PC-3 (cell line): Measurements from ENCODE around the gene CFAP20DC. TPM values are rescaled to one million over a fixed set of nuclear protein-coding genes. Genes with fewer than 3 reads are reported as not detected.

Source experiments
- ATAC-seq: fragments of 200-7000 bp; cut with Tn5 transposase; 2 replicates; pipeline ENCODE4 v1.9.1; 2020; ENCODE audit warnings: mild to moderate bottlenecking, moderate library complexity
- BruUV-seq: library from RNA; stranded (reverse); fragments of 400-500 nt; replicated peaks from 2 replicates; lab custom pipeline; 2021; lab: Mats Ljungman, UMichigan
- CTCF ChIA-PET: fragments of 300-600 bp; sonication (Branson Sonifier 250); formaldehyde crosslinking; loops from one replicate; lab custom pipeline; 2022; ENCODE audit warnings: antibody characterized with exemption; lab: Charles Lee
- POLR2A ChIA-PET: fragments of 300-600 bp; sonication (Branson Sonifier 250); formaldehyde crosslinking; loops from one replicate; lab custom pipeline; 2022; ENCODE audit warnings: antibody characterized with exemption; ENCODE audit not compliant: unreplicated experiment; lab: Charles Lee
- DNase-seq: peaks from one replicate; pipeline ENCODE4 v3.0.0-alpha.2; 2015
- H2AFZ ChIP-seq: fragments of 300-600 bp; sonication (generic); 2 replicates; pipeline ENCODE4 v1.6.0; 2016; ENCODE audit warnings: antibody characterized with exemption, low read length
- H3F3A ChIP-seq: fragments of 300-600 bp; sonication (generic); one replicate; pipeline ENCODE4 v1.6.0; 2017; ENCODE audit warnings: antibody characterized with exemption, low read length, control low read depth, mild to moderate bottlenecking; ENCODE audit not compliant: unreplicated experiment
- H3K27ac ChIP-seq: fragments of 300-600 bp; sonication (generic); 2 replicates; pipeline ENCODE4 v1.5.1; 2016; ENCODE audit warnings: mild to moderate bottlenecking, low read length
- H3K27me3 ChIP-seq: fragments of 300-600 bp; sonication (generic); 2 replicates; pipeline ENCODE4 v1.6.1; 2016; ENCODE audit warnings: low read length, mixed read lengths
- H3K36me3 ChIP-seq: fragments of 300-600 bp; sonication (generic); 2 replicates; pipeline ENCODE4 v1.6.1; 2016; ENCODE audit warnings: low read depth, mixed run types, low read length, mixed read lengths
- H3K4me1 ChIP-seq: fragments of 300-600 bp; sonication (generic); 2 replicates; pipeline ENCODE4 v1.5.1; 2016; ENCODE audit warnings: low read length; ENCODE audit not compliant: insufficient read depth
- H3K4me2 ChIP-seq: fragments of 300-600 bp; sonication (generic); 2 replicates; pipeline ENCODE4 v1.6.0; 2016; ENCODE audit warnings: low read length
- H3K4me3 ChIP-seq: fragments of 300-600 bp; sonication (generic); 2 replicates; pipeline ENCODE4 v1.5.1; 2016; ENCODE audit warnings: mild to moderate bottlenecking, low read length, mixed read lengths
- H3K79me2 ChIP-seq: fragments of 300-600 bp; sonication (generic); 2 replicates; pipeline ENCODE4 v1.6.1; 2017; ENCODE audit warnings: low read length, mixed read lengths
- H3K9ac ChIP-seq: fragments of 300-600 bp; sonication (generic); 2 replicates; pipeline ENCODE4 v1.6.0; 2016; ENCODE audit warnings: mild to moderate bottlenecking, low read length
- H3K9me2 ChIP-seq: fragments of 300-600 bp; sonication (generic); replicated peaks from 2 replicates; pipeline ENCODE4 v1.6.1; 2016; ENCODE audit warnings: mixed run types, low read length, mixed read lengths
- H3K9me3 ChIP-seq: fragments of 300-600 bp; sonication (generic); 2 replicates; pipeline ENCODE4 v1.6.1; 2016; ENCODE audit warnings: low read length, mixed read lengths
- H4K20me1 ChIP-seq: fragments of 300-600 bp; sonication (generic); 2 replicates; pipeline ENCODE4 v1.6.1; 2016; ENCODE audit warnings: low read length, mixed read lengths
- EZH2 ChIP-seq: fragments of 300-600 bp; sonication (generic); IDR thresholded peaks from one replicate; pipeline ENCODE4 v1.6.1; 2017; ENCODE audit warnings: antibody characterized with exemption, mild to moderate bottlenecking, low read length; ENCODE audit not compliant: unreplicated experiment
- EZH2phosphoT487 ChIP-seq: fragments of 300-600 bp; sonication (generic); IDR thresholded peaks from 2 replicates; pipeline ENCODE4 v1.6.1; 2018; ENCODE audit warnings: mild to moderate bottlenecking, antibody characterized with exemption, low read length, borderline replicate concordance
- intact Hi-C: fragments of 100-400 bp; cut with micrococcal nuclease; formaldehyde crosslinking; loops from 2 replicates; pipeline ENCODE4 v1.9.0; 2023
- total RNA-seq: library from RNA; depleted of rRNA; stranded (reverse); fragments of >200 nt; gene quantifications from 2 replicates; pipeline ENCODE4 v1.2.3, GENCODE V29; 2014
- TF ChIP-seq, protein P1 (sequence below): fragments of 300-600 bp; sonication (generic); conservative IDR thresholded peaks from 2 replicates; pipeline ENCODE4 v1.5.1; 2017; ENCODE audit warnings: antibody characterized with exemption, low read depth, mild to moderate bottlenecking, low read length

The CFAP20DC gene
- total RNA-seq, 1 experiment from 2014 or later = 15.4 TPM

DNA sequence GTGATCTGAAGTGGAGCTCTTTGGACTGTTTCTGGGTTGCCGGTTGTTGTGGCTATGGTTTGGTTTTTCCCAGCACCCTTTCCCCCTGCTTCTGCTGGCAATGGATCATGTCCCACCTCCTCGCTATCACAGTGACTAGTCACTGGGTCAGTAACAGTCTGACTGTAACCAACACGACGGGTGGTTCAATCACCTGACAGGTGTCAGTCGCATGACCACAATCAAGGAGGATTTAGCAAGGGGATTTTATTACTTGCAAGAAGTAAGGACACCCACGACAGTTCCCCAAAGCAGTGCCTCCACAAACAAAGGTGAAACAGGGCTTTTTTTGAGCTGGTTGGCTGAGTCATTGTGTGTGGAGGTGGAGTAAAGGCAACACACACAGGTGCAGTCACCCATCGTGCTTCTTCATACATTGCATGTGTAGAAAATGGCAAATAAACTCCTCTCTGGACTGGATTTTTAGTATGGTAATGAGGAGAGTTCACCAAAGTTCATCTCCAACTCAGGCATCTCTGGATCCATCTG, 324.4 kb downstream of the CFAP20DC start:
- peaks cover 6% of the 10 kb centered on the region; the same call in 1 of the 2 replicates for H3K4me1 ChIP-seq
- intact Hi-C loops = no loop called here

DNA sequence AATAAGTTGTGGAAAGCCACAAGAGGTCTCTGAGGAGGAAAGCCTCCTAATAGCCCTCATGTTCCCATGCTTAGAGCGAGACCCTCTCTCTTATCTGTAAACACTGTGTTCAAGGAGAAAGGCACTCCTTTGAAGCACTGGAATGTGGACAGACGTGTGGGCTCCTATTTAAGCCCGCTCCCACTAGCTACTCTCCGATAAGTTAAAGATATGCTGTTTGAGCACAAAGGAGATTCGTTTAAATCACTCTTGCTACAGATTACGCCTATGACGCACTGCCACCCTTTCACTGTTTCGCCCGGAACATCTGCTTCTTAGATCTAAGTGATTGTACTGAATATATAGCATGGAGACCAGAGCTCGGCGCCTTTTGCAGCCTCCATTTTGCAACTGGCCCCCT, 325.5 kb downstream of the CFAP20DC start:
- no peaks in the 10 kb centered on the region for H3K79me2 ChIP-seq
- no peak overlapping the region for H2AFZ ChIP-seq
- H3K4me2 ChIP-seq = no peak overlapping the region
- H4K20me1 ChIP-seq = no peaks in the 10 kb centered on the region
- no peak for ATAC-seq
- TF ChIP-seq EZH2phosphoT487 (no peak), EZH2 (no peak)
- TF ChIP-seq, protein P1, sequence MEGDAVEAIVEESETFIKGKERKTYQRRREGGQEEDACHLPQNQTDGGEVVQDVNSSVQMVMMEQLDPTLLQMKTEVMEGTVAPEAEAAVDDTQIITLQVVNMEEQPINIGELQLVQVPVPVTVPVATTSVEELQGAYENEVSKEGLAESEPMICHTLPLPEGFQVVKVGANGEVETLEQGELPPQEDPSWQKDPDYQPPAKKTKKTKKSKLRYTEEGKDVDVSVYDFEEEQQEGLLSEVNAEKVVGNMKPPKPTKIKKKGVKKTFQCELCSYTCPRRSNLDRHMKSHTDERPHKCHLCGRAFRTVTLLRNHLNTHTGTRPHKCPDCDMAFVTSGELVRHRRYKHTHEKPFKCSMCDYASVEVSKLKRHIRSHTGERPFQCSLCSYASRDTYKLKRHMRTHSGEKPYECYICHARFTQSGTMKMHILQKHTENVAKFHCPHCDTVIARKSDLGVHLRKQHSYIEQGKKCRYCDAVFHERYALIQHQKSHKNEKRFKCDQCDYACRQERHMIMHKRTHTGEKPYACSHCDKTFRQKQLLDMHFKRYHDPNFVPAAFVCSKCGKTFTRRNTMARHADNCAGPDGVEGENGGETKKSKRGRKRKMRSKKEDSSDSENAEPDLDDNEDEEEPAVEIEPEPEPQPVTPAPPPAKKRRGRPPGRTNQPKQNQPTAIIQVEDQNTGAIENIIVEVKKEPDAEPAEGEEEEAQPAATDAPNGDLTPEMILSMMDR = no peak
- intact Hi-C loops = no loop called here
- DNase-seq = no peak
- BruUV-seq = no TSS peak
- no peaks in the 10 kb centered on the region for H3F3A ChIP-seq
- H3K27ac ChIP-seq = no peak overlapping the region
- ChIA-PET POLR2A (no interaction called here), CTCF (no interaction called here)
- no peak overlapping the region for H3K4me3 ChIP-seq
- no peak overlapping the region for H3K9ac ChIP-seq
- H3K9me3 ChIP-seq = no peaks in the 10 kb centered on the region
- peaks cover 6% of the 10 kb centered on the region; the same call in 1 of the 2 replicates for H3K4me1 ChIP-seq
- H3K9me2 ChIP-seq = no peaks in the 10 kb centered on the region
- H3K36me3 ChIP-seq = no peaks in the 10 kb centered on the region
- H3K27me3 ChIP-seq = no peaks in the 10 kb centered on the region

More for the DNA sequence above, 324.4 kb downstream of the CFAP20DC start:
- ATAC-seq (no peak), DNase-seq (no peak)
- Histone ChIP-seq H4K20me1 (no peaks in the 10 kb centered on the region), H3K4me3 (no peak overlapping the region), H3K27ac (no peak overlapping the region), H3K27me3 (no peaks in the 10 kb centered on the region), H3K36me3 (no peaks in the 10 kb centered on the region), H3K9me3 (no peaks in the 10 kb centered on the region), H3F3A (no peaks in the 10 kb centered on the region), H2AFZ (no peak overlapping the region), H3K9me2 (no peaks in the 10 kb centered on the region), H3K79me2 (no peaks in the 10 kb centered on the region), H3K9ac (no peak overlapping the region), H3K4me2 (no peak overlapping the region)
- BruUV-seq = no TSS peak
- ChIA-PET CTCF (no interaction called here), POLR2A (no interaction called here)
- TF ChIP-seq EZH2 = no peak
- TF ChIP-seq, protein P1 = no peak
- TF ChIP-seq EZH2phosphoT487 = no peak

DNA sequence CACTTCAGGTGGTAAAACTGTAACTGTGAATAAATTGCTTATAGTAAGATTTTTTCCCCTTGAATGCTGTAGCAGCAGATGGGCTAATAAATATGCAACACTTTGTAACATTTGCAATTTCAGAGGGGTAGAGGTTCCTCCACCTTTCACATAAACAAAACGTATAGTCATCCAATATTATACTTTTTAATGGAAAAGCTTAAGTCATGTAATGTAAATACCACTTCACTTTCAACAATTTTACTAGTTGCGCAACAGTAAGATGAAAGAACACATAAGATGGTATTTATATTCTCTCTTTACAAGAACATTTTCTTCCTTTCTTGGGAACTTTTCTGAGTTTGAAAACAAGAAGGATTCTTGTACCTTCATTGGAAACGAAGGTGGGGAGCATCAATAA, 326.7 kb downstream of the CFAP20DC start:
- ATAC-seq = peak; percentile 60
- intact Hi-C loops = no loop called here
- no peaks in the 10 kb centered on the region for H4K20me1 ChIP-seq
- no peak overlapping the region for H2AFZ ChIP-seq
- BruUV-seq = no TSS peak
- H3K4me3 ChIP-seq = no peak overlapping the region
- no peaks in the 10 kb centered on the region for H3K9me2 ChIP-seq
- TF ChIP-seq, protein P1 = no peak
- TF ChIP-seq EZH2phosphoT487 (no peak), EZH2 (no peak)
- ChIA-PET POLR2A (no interaction called here), CTCF (no interaction called here)
- no peak overlapping the region for H3K27ac ChIP-seq
- no peaks in the 10 kb centered on the region for H3K27me3 ChIP-seq
- H3K36me3 ChIP-seq = no peaks in the 10 kb centered on the region
- H3K79me2 ChIP-seq = no peaks in the 10 kb centered on the region
- no peak overlapping the region for H3K9ac ChIP-seq
- H3K4me1 ChIP-seq = peaks cover 6% of the 10 kb centered on the region; the same call in 1 of the 2 replicates
- H3K4me2 ChIP-seq = no peak overlapping the region
- H3K9me3 ChIP-seq = no peaks in the 10 kb centered on the region
- DNase-seq = peak; percentile 48
- H3F3A ChIP-seq = no peaks in the 10 kb centered on the region
